ENCODE data around the gene SLC35F6. TPM values are rescaled to one million over a fixed set of nuclear protein-coding genes. Genes with fewer than 3 reads are reported as not detected.
A peak's percentile ranks its signal among the peaks of the same experiment; 100 is the strongest.

SLC35F6 gene
- total RNA-seq, 4 donors from 2014 or later: 76.3 to 114 (median 86.2) TPM

GRCh38 chr2:26765475-26766200, 1.6 kb downstream of the SLC35F6 start:
- H3K4me1 ChIP-seq: peaks cover 68% of the 10 kb centered on the region
- TF ChIP-seq CTCF (IDR thresholded peaks at IDR 0.05): no peak
- no peak for TF ChIP-seq POLR2AphosphoS5 (IDR thresholded peaks at IDR 0.05)
- TF ChIP-seq EP300 (IDR thresholded peaks at IDR 0.05): no peak
- TF ChIP-seq POLR2A (IDR thresholded peaks at IDR 0.05): no peak
- H3K27ac ChIP-seq: peak overlapping the region; percentile 88
- H3K27me3 ChIP-seq: no peaks in the 10 kb centered on the region
- DNase-seq (ENCODE audit: low spot score in 2 of 2): no peak
- no peaks in the 10 kb centered on the region for H3K9me3 ChIP-seq
- WGBS: 52% methylated on average over 10 of the region's 10 CpGs
- H3K36me3 ChIP-seq: no peaks in the 10 kb centered on the region
- H3K4me3 ChIP-seq: peak overlapping the region; percentile 67

GRCh38 chr2:26767129-26767528, 3.0 kb downstream of the SLC35F6 start:
- peak overlapping the region; percentile 88 for H3K27ac ChIP-seq
- no peaks in the 10 kb centered on the region for H3K9me3 ChIP-seq
- TF ChIP-seq EP300 (IDR thresholded peaks at IDR 0.05) (no peak), CTCF (IDR thresholded peaks at IDR 0.05) (no peak), POLR2A (IDR thresholded peaks at IDR 0.05) (no peak), POLR2AphosphoS5 (IDR thresholded peaks at IDR 0.05) (no peak)
- 32% methylated on average over 4 of the region's 5 CpGs for WGBS
- H3K4me3 ChIP-seq: no peak overlapping the region
- peaks cover 83% of the 10 kb centered on the region for H3K4me1 ChIP-seq
- no peaks in the 10 kb centered on the region for H3K36me3 ChIP-seq
- DNase-seq (ENCODE audit: low spot score in 2 of 2): no peak
- no peaks in the 10 kb centered on the region for H3K27me3 ChIP-seq

GRCh38 chr2:26767894-26768487, 3.9 kb downstream of the SLC35F6 start:
- H3K9me3 ChIP-seq: no peaks in the 10 kb centered on the region
- DNase-seq (ENCODE audit: low spot score in 2 of 2): no peak
- WGBS: 88% methylated on average over 5 of the region's 5 CpGs
- TF ChIP-seq EP300 (IDR thresholded peaks at IDR 0.05) (no peak), POLR2A (IDR thresholded peaks at IDR 0.05) (no peak), POLR2AphosphoS5 (IDR thresholded peaks at IDR 0.05) (no peak), CTCF (IDR thresholded peaks at IDR 0.05) (no peak)
- H3K4me3 ChIP-seq: no peak overlapping the region
- H3K36me3 ChIP-seq: no peaks in the 10 kb centered on the region
- no peaks in the 10 kb centered on the region for H3K27me3 ChIP-seq
- H3K27ac ChIP-seq: peak overlapping the region; percentile 88
- peaks cover 92% of the 10 kb centered on the region for H3K4me1 ChIP-seq

- peaks cover 94% of the 10 kb centered on the region for H3K4me1 ChIP-seq
- H3K9me3 ChIP-seq: no peaks in the 10 kb centered on the region
- no peaks in the 10 kb centered on the region for H3K36me3 ChIP-seq
- 94% methylated on average over 3 of the region's 3 CpGs for WGBS
- H3K4me3 ChIP-seq: no peak overlapping the region
- no peak for DNase-seq (ENCODE audit: low spot score in 2 of 2)
- H3K27me3 ChIP-seq: no peaks in the 10 kb centered on the region
- peak overlapping the region; percentile 88 for H3K27ac ChIP-seq
- TF ChIP-seq POLR2A (IDR thresholded peaks at IDR 0.05) (no peak), CTCF (IDR thresholded peaks at IDR 0.05) (no peak), POLR2AphosphoS5 (IDR thresholded peaks at IDR 0.05) (no peak), EP300 (IDR thresholded peaks at IDR 0.05) (no peak)
Measured at GRCh38 chr2:26768759-26769088, 4.6 kb downstream of the SLC35F6 start.

GRCh38 chr2:26769089-26769761, 5.1 kb downstream of the SLC35F6 start:
- peaks cover 97% of the 10 kb centered on the region for H3K4me1 ChIP-seq
- peak overlapping the region; percentile 19 for H3K4me3 ChIP-seq
- H3K36me3 ChIP-seq: peaks cover 3% of the 10 kb centered on the region
- H3K27ac ChIP-seq: peak overlapping the region; percentile 88
- TF ChIP-seq EP300 (IDR thresholded peaks at IDR 0.05) (no peak), POLR2A (IDR thresholded peaks at IDR 0.05) (no peak), POLR2AphosphoS5 (IDR thresholded peaks at IDR 0.05) (peak in 2 of 3 donors; percentile 26 to 47)
- 13% methylated on average over 14 of the region's 14 CpGs for WGBS
- no peaks in the 10 kb centered on the region for H3K27me3 ChIP-seq
- DNase-seq (ENCODE audit: low spot score in 2 of 2): peak; percentile 88 to 94
- H3K9me3 ChIP-seq: no peaks in the 10 kb centered on the region

Measured in suprapubic skin (tissue), 4 donors.